GM23338 (cell line): ENCODE results near the gene HEPACAM2. TPM values are rescaled to one million over a fixed set of nuclear protein-coding genes. Genes with fewer than 3 reads are reported as not detected.

Experiments used
- ATAC-seq: fragments of 200-7000 bp; cut with Tn5 transposase; 3 replicates; pipeline ENCODE4 v1.9.1; 2020
- DNase-seq: peaks from one replicate; pipeline ENCODE4 v3.0.0-alpha.2; 2015; ENCODE audit warnings: low spot score
- H2AFZ ChIP-seq: fragments of 200-600 bp; sonication (generic); 2 replicates; pipeline ENCODE4 v1.8.0; 2016; ENCODE audit warnings: antibody characterized with exemption, mild to moderate bottlenecking, moderate library complexity
- H3F3A ChIP-seq: fragments of 200-600 bp; sonication (generic); replicated peaks from 2 replicates; pipeline ENCODE4 v1.8.0; 2017; ENCODE audit warnings: antibody characterized with exemption, mixed run types, low read depth
- H3K27ac ChIP-seq: fragments of 200-600 bp; sonication (generic); 2 replicates; pipeline ENCODE4 v1.6.1; 2016; ENCODE audit warnings: low read depth
- H3K27me3 ChIP-seq: fragments of 200-600 bp; sonication (generic); 2 replicates; pipeline ENCODE4 v1.8.0; 2016; ENCODE audit warnings: mild to moderate bottlenecking, mixed run types, moderate library complexity; ENCODE audit not compliant: insufficient read depth
- H3K36me3 ChIP-seq: fragments of 200-600 bp; sonication (generic); 2 replicates; pipeline ENCODE4 v1.8.0; 2016; ENCODE audit warnings: mild to moderate bottlenecking; ENCODE audit not compliant: insufficient read depth
- H3K4me1 ChIP-seq: fragments of 200-600 bp; sonication (generic); 2 replicates; pipeline ENCODE4 v1.8.0; 2016; ENCODE audit warnings: mild to moderate bottlenecking, moderate library complexity; ENCODE audit not compliant: insufficient read depth
- H3K4me2 ChIP-seq: fragments of 200-600 bp; sonication (generic); 2 replicates; pipeline ENCODE4 v1.7.1; 2017; ENCODE audit warnings: mixed run types
- H3K4me3 ChIP-seq: fragments of 200-600 bp; sonication (generic); 2 replicates; pipeline ENCODE4 v1.6.1; 2016; ENCODE audit warnings: mixed run types
- H3K79me2 ChIP-seq: fragments of 200-600 bp; sonication (generic); replicated peaks from 2 replicates; pipeline ENCODE4 v1.8.0; 2017; ENCODE audit warnings: mild to moderate bottlenecking; ENCODE audit not compliant: insufficient read depth
- H3K9me2 ChIP-seq: fragments of 200-600 bp; sonication (generic); 2 replicates; pipeline ENCODE4 v1.8.0; 2017; ENCODE audit not compliant: insufficient read depth
- H4K20me1 ChIP-seq: fragments of 200-600 bp; sonication (generic); replicated peaks from 2 replicates; pipeline ENCODE4 v1.8.0; 2017; ENCODE audit warnings: mild to moderate bottlenecking; ENCODE audit not compliant: insufficient read depth
- H3K27ac Mint-ChIP-seq: 2 replicates; pipeline ENCODE4 v1.8.0; 2020; ENCODE audit warnings: inconsistent platforms, mild to moderate bottlenecking, moderate library complexity, mixed read lengths
- H3K27me3 Mint-ChIP-seq: 3 replicates; pipeline ENCODE4 v1.8.0; 2022; ENCODE audit warnings: low read depth, mild to moderate bottlenecking, moderate library complexity, mixed read lengths, inconsistent platforms; ENCODE audit not compliant: insufficient read depth, poor library complexity
- H3K36me3 Mint-ChIP-seq: 3 replicates; pipeline ENCODE4 v1.8.0; 2021; ENCODE audit warnings: low read depth, mild to moderate bottlenecking, inconsistent platforms, moderate library complexity, mixed read lengths
- H3K4me1 Mint-ChIP-seq: 3 replicates; pipeline ENCODE4 v1.8.0; 2020; ENCODE audit warnings: mild to moderate bottlenecking, inconsistent platforms, mixed read lengths
- H3K4me3 Mint-ChIP-seq: 3 replicates; pipeline ENCODE4 v1.8.0; 2021; ENCODE audit warnings: moderate library complexity, mild to moderate bottlenecking, inconsistent platforms, mixed read lengths
- H3K9me3 Mint-ChIP-seq: 3 replicates; pipeline ENCODE4 v1.8.0; 2020; ENCODE audit warnings: moderate library complexity, mild to moderate bottlenecking, inconsistent platforms, mixed read lengths
- CREB1 ChIP-seq: fragments of 250-450 bp; sonication (Bioruptor Pico); IDR thresholded peaks from 2 replicates; pipeline ENCODE4 v1.5.0; 2020; ENCODE audit warnings: low read depth, mild to moderate bottlenecking, moderate library complexity
- ETS1 ChIP-seq: IDR thresholded peaks from 2 replicates; pipeline ENCODE4 v1.6.1; 2016; ENCODE audit warnings: antibody characterized with exemption
- EZH2 ChIP-seq: fragments of 200-600 bp; sonication (generic); IDR thresholded peaks from one replicate; pipeline ENCODE4 v1.8.0; 2017; ENCODE audit warnings: antibody characterized with exemption, mild to moderate bottlenecking, low read depth; ENCODE audit not compliant: unreplicated experiment
- EZH2phosphoT487 ChIP-seq: fragments of 200-600 bp; sonication (generic); IDR thresholded peaks from one replicate; pipeline ENCODE4 v1.8.1; 2018; ENCODE audit warnings: antibody characterized with exemption; ENCODE audit not compliant: unreplicated experiment
- JUNB ChIP-seq: IDR thresholded peaks from one replicate; pipeline ENCODE4 v1.6.1; 2016; ENCODE audit warnings: antibody characterized with exemption; ENCODE audit not compliant: unreplicated experiment
- NANOG ChIP-seq: IDR thresholded peaks from 2 replicates; pipeline ENCODE4 v1.6.1; 2016; ENCODE audit warnings: antibody characterized with exemption, borderline replicate concordance
- POLR2AphosphoS5 ChIP-seq: IDR thresholded peaks from 2 replicates; pipeline ENCODE4 v1.6.1; 2016; ENCODE audit warnings: antibody characterized with exemption, low read depth
- REST ChIP-seq: IDR thresholded peaks from one replicate; pipeline ENCODE4 v1.6.1; 2018; ENCODE audit warnings: antibody characterized with exemption; ENCODE audit not compliant: unreplicated experiment
- STAT1 ChIP-seq: IDR thresholded peaks from one replicate; pipeline ENCODE4 v1.6.1; 2016; ENCODE audit warnings: antibody characterized with exemption; ENCODE audit not compliant: unreplicated experiment
- ZNF114 ChIP-seq: fragments of 250-450 bp; sonication (Bioruptor Pico); IDR thresholded peaks from 2 replicates; pipeline ENCODE4 v1.5.0; 2020; ENCODE audit warnings: mild to moderate bottlenecking, moderate library complexity
- ZNF331 ChIP-seq: fragments of 250-450 bp; sonication (Bioruptor Pico); IDR thresholded peaks from 2 replicates; pipeline ENCODE4 v1.5.0; 2020; ENCODE audit warnings: low read depth, mild to moderate bottlenecking, moderate library complexity
- ZNF462 ChIP-seq: fragments of 250-450 bp; sonication (Bioruptor Pico); IDR thresholded peaks from 2 replicates; pipeline ENCODE4 v1.5.0; 2020; ENCODE audit warnings: mild to moderate bottlenecking, moderate library complexity
- polyA plus RNA-seq: library from polyadenylated mRNA; unstranded; fragments of >200 nt; fragmentation: Nextera tagmentation; extraction: Ambion mirVana; gene quantifications from 2 replicates; pipeline ENCODE4 v1.2.1, GENCODE V29; 2016
- total RNA-seq: library from RNA; depleted of rRNA; stranded (reverse); fragments of >200 nt; shearing (Covaris generic); gene quantifications from 2 replicates; pipeline ENCODE4 v1.2.3, GENCODE V29; 2014
- TF ChIP-seq, protein P1 (sequence below), 2 experiments: fragments of 200-600 bp in 1 of 2; sonication (generic) in 1 of 2; conservative IDR thresholded peaks; 2 replicates each; pipeline versions ENCODE4 v1.5.1 to v1.6.1; 2016 to 2017; ENCODE audit warnings: antibody characterized with exemption in 2 of 2, low read depth in 2 of 2, mild to moderate bottlenecking in 2 of 2, moderate library complexity in 1 of 2

Gene HEPACAM2
- total and polyA plus RNA-seq, 2 experiments from 2014 or later, result not detected

DNA sequence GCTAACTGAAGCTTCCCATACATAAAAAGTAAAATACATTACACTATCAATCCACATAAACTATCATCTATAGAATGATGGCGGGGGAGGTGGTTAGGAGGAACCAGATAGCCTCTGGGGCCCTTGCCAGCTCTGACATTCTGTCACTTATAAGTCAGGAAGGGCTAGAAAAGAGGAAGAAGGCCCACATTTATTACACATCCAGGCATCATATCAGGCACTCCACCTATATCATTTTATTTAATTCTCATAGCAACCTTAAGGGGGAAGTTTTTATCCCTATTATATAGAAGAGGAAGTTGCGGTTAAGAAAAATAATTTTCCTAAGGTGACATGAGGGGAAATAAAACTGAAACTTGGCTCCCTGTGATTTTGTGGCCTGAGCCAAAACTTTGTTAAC is 29.9 kb downstream of the HEPACAM2 start:
- Histone ChIP-seq H3K79me2 (no peaks in the 10 kb centered on the region), H4K20me1 (no peaks in the 10 kb centered on the region), H3K9me2 (no peaks in the 10 kb centered on the region), H3F3A (no peaks in the 10 kb centered on the region), H3K27me3 (no peaks in the 10 kb centered on the region), H3K36me3 (no peaks in the 10 kb centered on the region), H3K4me2 (no peak overlapping the region), H3K27ac (no peak overlapping the region), H2AFZ (no peak overlapping the region), H3K4me1 (no peaks in the 10 kb centered on the region), H3K4me3 (no peak overlapping the region)
- Mint-ChIP-seq H3K4me1 (no peaks in the 10 kb centered on the region), H3K27ac (no peak overlapping the region), H3K36me3 (no peaks in the 10 kb centered on the region), H3K9me3 (no peaks in the 10 kb centered on the region), H3K4me3 (no peak overlapping the region), H3K27me3 (no peaks in the 10 kb centered on the region)
- DNase-seq, result no peak
- TF ChIP-seq ZNF114 (no peak), JUNB (no peak), CREB1 (CRISPR knock-in tag) (no peak), EZH2phosphoT487 (no peak), NANOG (no peak), REST (no peak), ETS1 (no peak), STAT1 (no peak), EZH2 (no peak), ZNF462 (no peak), ZNF331 (CRISPR knock-in tag) (no peak), POLR2AphosphoS5 (no peak)
- TF ChIP-seq, protein P1, sequence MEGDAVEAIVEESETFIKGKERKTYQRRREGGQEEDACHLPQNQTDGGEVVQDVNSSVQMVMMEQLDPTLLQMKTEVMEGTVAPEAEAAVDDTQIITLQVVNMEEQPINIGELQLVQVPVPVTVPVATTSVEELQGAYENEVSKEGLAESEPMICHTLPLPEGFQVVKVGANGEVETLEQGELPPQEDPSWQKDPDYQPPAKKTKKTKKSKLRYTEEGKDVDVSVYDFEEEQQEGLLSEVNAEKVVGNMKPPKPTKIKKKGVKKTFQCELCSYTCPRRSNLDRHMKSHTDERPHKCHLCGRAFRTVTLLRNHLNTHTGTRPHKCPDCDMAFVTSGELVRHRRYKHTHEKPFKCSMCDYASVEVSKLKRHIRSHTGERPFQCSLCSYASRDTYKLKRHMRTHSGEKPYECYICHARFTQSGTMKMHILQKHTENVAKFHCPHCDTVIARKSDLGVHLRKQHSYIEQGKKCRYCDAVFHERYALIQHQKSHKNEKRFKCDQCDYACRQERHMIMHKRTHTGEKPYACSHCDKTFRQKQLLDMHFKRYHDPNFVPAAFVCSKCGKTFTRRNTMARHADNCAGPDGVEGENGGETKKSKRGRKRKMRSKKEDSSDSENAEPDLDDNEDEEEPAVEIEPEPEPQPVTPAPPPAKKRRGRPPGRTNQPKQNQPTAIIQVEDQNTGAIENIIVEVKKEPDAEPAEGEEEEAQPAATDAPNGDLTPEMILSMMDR (conservative IDR thresholded peaks at IDR 0.05; ENCODE audit: low read depth in 2 of 2), result no peak
- ATAC-seq, result no peak
